Endothelial cell (in vitro differentiated cells): ENCODE results near the gene HOGA1. TPM values are rescaled to one million over a fixed set of nuclear protein-coding genes. Genes with fewer than 3 reads are reported as not detected.

ENCODE experiments used
- DNase-seq: peaks from one replicate; pipeline ENCODE4 v3.0.0; 2021; ENCODE audit warnings: low spot score
- H3K27ac Mint-ChIP-seq: one replicate; pipeline ENCODE4 v1.8.0; 2021; ENCODE audit warnings: mixed read lengths, inconsistent platforms; ENCODE audit not compliant: unreplicated experiment
- H3K27me3 Mint-ChIP-seq: one replicate; pipeline ENCODE4 v1.8.0; 2021; ENCODE audit warnings: mild to moderate bottlenecking, moderate library complexity, mixed read lengths, inconsistent platforms; ENCODE audit not compliant: unreplicated experiment
- H3K36me3 Mint-ChIP-seq: one replicate; pipeline ENCODE4 v1.8.0; 2021; ENCODE audit warnings: mild to moderate bottlenecking, low read depth, mixed read lengths, inconsistent platforms; ENCODE audit not compliant: unreplicated experiment
- H3K4me1 Mint-ChIP-seq: one replicate; pipeline ENCODE4 v1.8.0; 2021; ENCODE audit warnings: mild to moderate bottlenecking, mixed read lengths, inconsistent platforms; ENCODE audit not compliant: unreplicated experiment
- H3K4me3 Mint-ChIP-seq: one replicate; pipeline ENCODE4 v1.8.0; 2021; ENCODE audit warnings: mild to moderate bottlenecking, mixed read lengths, inconsistent platforms; ENCODE audit not compliant: unreplicated experiment
- H3K9me3 Mint-ChIP-seq: one replicate; pipeline ENCODE4 v1.8.0; 2021; ENCODE audit warnings: mixed read lengths, inconsistent platforms; ENCODE audit not compliant: unreplicated experiment
- total RNA-seq: library from RNA; stranded (reverse); fragmentation: NEBNext Ultra II Directional; extraction: Animal tissue kit (Norgen Biotek cat#: 25700); gene quantifications from one replicate; pipeline ENCODE4 v1.2.1, GENCODE V29; 2021; ENCODE audit not compliant: unreplicated experiment
- TF ChIP-seq, protein P1 (sequence below): fragments of 200-600 bp; sonication (generic); IDR thresholded peaks from one replicate; pipeline ENCODE4 v1.5.0; 2021; ENCODE audit warnings: antibody characterized with exemption; ENCODE audit not compliant: unreplicated experiment

Gene HOGA1
- total RNA-seq, 1 donor from 2014 or later: 0.85 TPM

DNA sequence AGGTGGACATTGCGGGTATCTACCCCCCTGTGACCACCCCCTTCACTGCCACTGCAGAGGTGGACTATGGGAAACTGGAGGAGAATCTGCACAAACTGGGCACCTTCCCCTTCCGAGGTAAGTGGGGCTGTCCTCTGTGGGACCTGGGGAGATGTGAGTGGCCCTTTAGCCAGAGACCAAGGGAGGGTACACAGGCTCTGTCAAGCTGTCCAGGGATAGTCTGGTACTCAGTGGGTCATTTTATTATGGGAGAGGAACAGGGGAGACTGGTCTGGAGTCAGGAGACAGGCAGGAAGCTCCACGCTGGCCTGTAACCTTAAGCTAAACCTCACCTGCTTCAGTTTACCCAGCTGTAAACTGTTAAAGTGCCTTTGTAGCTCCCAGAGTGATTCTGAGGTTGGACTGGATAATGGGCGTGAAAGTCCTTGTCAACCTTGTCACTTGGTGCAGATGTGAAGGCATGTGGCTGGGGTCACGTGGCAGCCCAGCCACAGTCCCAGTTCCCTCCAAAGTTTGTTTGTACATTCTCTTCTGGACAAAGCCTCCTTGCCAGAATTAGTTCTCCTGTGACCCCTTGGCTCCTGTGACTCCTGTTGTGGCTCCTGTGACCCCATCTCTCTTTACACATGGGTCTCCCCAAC, 729 bp downstream of the HOGA1 start:
- no peak for DNase-seq
- no peaks in the 10 kb centered on the region for H3K36me3 Mint-ChIP-seq
- H3K4me3 Mint-ChIP-seq: no peak overlapping the region
- no peak overlapping the region for H3K27ac Mint-ChIP-seq
- peaks cover 4% of the 10 kb centered on the region for H3K27me3 Mint-ChIP-seq
- TF ChIP-seq, protein P1, sequence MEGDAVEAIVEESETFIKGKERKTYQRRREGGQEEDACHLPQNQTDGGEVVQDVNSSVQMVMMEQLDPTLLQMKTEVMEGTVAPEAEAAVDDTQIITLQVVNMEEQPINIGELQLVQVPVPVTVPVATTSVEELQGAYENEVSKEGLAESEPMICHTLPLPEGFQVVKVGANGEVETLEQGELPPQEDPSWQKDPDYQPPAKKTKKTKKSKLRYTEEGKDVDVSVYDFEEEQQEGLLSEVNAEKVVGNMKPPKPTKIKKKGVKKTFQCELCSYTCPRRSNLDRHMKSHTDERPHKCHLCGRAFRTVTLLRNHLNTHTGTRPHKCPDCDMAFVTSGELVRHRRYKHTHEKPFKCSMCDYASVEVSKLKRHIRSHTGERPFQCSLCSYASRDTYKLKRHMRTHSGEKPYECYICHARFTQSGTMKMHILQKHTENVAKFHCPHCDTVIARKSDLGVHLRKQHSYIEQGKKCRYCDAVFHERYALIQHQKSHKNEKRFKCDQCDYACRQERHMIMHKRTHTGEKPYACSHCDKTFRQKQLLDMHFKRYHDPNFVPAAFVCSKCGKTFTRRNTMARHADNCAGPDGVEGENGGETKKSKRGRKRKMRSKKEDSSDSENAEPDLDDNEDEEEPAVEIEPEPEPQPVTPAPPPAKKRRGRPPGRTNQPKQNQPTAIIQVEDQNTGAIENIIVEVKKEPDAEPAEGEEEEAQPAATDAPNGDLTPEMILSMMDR: no peak
- no peaks in the 10 kb centered on the region for H3K9me3 Mint-ChIP-seq
- H3K4me1 Mint-ChIP-seq: peaks cover 2% of the 10 kb centered on the region

DNA sequence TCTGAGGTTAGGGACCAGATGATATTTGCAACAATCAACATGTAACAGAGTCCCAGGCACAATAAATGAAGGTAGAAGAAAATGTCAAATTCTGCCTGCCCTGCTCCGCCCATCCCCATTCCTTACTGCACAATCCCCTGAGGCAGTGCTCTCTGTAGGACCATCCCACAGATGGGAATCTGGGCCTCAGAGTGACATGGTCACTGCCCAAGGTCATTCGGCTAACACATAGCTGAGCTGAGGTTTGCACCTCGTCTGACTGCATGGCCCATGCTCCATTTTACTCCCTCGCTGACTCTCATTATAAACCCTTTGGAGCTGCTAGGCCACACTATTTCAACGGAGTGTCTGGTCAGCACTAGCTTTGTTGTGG, 1.2 kb downstream of the HOGA1 start:
- no peaks in the 10 kb centered on the region for H3K36me3 Mint-ChIP-seq
- H3K4me3 Mint-ChIP-seq: no peak overlapping the region

DNA sequence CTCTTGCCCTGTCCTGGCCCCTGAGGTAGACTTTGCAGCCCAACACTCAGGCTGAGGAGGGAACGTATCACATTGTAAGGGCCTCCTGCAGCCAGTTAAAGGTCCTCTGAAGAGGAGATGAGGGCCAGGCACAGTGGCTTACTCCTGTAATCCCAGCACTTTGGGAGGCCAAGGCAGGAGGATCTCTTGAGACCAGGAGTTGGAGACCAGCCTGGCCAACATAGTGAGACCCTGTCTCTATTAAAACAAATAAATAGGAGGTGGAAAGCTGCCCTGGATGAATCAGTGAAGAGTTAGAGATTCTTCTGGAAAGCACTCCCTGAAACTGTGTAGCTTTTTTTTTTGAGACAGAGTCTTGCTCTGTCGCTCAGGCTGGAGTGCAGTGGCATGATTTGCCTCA, 3.0 kb downstream of the HOGA1 start:
- Mint-ChIP-seq H3K27me3 (peaks cover 2% of the 10 kb centered on the region), H3K9me3 (no peaks in the 10 kb centered on the region), H3K4me1 (peaks cover 2% of the 10 kb centered on the region), H3K27ac (no peak overlapping the region), H3K36me3 (no peaks in the 10 kb centered on the region), H3K4me3 (no peak overlapping the region)
- TF ChIP-seq, protein P1: no peak
- no peak for DNase-seq

More for the DNA sequence above, 1.2 kb downstream of the HOGA1 start:
- TF ChIP-seq, protein P1: no peak
- no peak overlapping the region for H3K27ac Mint-ChIP-seq
- H3K4me1 Mint-ChIP-seq: peaks cover 2% of the 10 kb centered on the region
- H3K9me3 Mint-ChIP-seq: no peaks in the 10 kb centered on the region
- no peak for DNase-seq
- peaks cover 2% of the 10 kb centered on the region for H3K27me3 Mint-ChIP-seq

DNA sequence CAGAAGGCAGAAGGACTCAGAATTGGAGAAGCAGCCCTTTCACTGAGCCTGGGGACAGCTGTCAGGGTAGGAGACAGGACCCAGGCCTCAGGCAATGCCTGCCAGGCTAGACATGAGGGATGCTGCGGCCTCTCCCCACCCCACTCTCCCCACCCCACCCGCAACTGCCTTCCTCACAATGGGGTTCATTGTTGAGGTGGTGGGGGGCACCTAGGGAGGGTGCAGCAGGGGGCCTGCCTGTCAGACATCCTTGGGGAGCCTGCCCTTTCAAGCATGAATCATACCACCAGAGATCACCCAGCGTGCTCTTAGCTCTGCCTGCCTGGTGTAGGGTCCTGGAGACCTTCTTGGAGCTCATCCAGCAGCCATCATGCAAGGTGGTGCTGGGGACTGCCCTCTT, 5.3 kb downstream of the HOGA1 start, which contains the start of gene C10orf62:
Gene C10orf62 (plus strand): TSS at position 243 of the 400 bp plus-strand sequence. CDS start 177 bp downstream, outside the sequence.
- DNase-seq: no peak
- TF ChIP-seq, protein P1: no peak
- Mint-ChIP-seq H3K27ac (no peak within 1 kb of the TSS), H3K9me3 (no peaks in the 10 kb centered on the region), H3K4me3 (no peak within 1 kb of the TSS), H3K36me3 (no peaks in the 10 kb centered on the region), H3K4me1 (no peaks in the 10 kb centered on the region), H3K27me3 (peaks cover 1% of the 10 kb centered on the region)

DNA sequence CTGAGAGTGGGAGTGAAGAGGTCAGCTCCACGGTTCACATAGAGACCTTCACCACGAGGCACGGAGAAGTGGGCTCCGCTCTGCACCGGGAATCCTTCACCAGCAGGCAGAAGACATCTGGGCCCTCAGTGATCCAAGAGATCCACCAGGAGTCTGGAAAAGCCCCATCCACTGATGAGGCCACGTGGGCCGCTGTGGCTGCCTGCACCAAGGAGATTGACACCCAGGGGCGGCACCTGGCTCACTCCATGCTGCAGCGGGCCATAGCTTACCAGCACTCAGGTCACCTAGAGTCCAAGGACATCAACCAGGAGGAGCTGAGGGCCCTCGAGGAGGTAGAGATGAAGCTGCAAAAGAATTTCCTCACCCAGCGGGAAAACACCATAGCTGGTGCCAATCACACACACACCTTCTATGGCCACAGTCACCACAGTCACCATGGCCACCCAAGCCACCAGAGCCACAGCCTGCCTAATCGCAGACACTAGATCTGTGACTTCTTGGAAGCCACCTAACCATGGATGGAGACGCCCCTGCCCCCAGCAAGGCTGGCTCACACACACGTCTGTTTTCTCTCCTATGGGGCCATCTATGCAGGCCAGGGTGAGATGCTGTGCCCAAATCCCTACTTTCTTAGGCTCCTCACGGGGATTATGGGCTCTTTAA, 6.0 kb downstream of the HOGA1 start:
- DNase-seq: no peak
- no peaks in the 10 kb centered on the region for H3K9me3 Mint-ChIP-seq
- H3K36me3 Mint-ChIP-seq: no peaks in the 10 kb centered on the region
- H3K4me1 Mint-ChIP-seq: no peaks in the 10 kb centered on the region
- no peak overlapping the region for H3K4me3 Mint-ChIP-seq
- TF ChIP-seq, protein P1: no peak
- no peak overlapping the region for H3K27ac Mint-ChIP-seq
- peaks cover 1% of the 10 kb centered on the region for H3K27me3 Mint-ChIP-seq
